ENCODE results near the gene SRRM5.
A peak's percentile ranks its signal among the peaks of the same experiment; 100 is the strongest.

DNA sequence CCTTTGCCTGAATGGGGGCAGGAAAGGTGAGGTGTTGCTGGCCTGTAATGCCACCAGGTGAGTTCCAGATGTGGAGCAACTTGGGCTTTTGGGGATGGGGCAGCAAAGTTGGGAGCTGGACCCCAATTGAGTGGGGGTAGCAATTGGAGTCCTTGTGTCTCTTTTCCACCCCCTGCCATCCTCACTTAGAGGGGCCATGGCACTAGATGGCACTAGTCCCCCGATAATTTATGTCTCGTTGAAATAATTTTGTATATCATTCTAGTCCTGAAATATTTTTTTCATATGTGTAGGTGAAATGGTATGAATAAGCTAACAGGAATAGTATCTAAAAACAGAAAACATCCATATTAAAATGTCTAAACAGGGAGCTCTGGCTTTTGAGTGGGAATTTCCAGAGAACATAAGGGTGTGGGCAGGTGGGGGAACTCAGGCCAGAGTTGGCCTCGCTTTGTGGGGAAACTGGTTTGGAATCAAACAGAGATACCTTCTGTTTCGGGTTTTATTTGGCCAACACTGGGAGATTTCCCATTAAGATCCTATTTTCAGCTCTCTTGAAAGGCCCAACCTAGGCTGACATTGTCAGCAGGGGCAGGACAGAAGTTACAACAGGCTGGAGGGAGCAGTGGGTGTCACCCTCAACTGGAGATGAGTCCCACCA is 12.1 kb upstream of the SRRM5 start:
- peak; percentile 12 for TF ChIP-seq CTCF (IDR thresholded peaks at IDR 0.05; ENCODE audit: low read depth, low read length, poor library complexity, severe bottlenecking)
- TF ChIP-seq EZH2phosphoT487 (IDR thresholded peaks at IDR 0.05; ENCODE audit: borderline replicate concordance, low read length), result no peak

Measured in DOHH2 (cell line).